Measurements from ENCODE around the gene UBAC2. TPM values are rescaled to one million over a fixed set of nuclear protein-coding genes. Genes with fewer than 3 reads are reported as not detected.
"Not testable (repeated sequence)": the region's sequence is repeated elsewhere in the genome, so short reads cannot be mapped to it uniquely, and the experiment has no call there.

Gene UBAC2
- total RNA-seq, 2 donors from 2014 or later, result 76.7 to 80.3 TPM

- peaks cover 2 to 3% of the 10 kb centered on the region in 2 donors for H3K9me3 Mint-ChIP-seq
- DNase-seq, result no peak
- ATAC-seq (replicated peaks in 1 of 2), result no peak
- no peaks in the 10 kb centered on the region for H3K27me3 Mint-ChIP-seq (ENCODE audit: low read depth)
- peak overlapping the region; percentile 85 for H3K27ac Mint-ChIP-seq
- H3K36me3 Mint-ChIP-seq (ENCODE audit: insufficient read depth in 2 of 2), result peaks cover 8 to 11% of the 10 kb centered on the region in 2 donors
- peaks cover 90% of the 10 kb centered on the region for H3K4me1 Mint-ChIP-seq (ENCODE audit: low read depth)
- H3K4me3 Mint-ChIP-seq, result peak overlapping the region; percentile 8 to 43
Measured at GRCh38 chr13:99224021-99224420, 23.4 kb downstream of the UBAC2 start.

GRCh38 chr13:99225078-99225477 lies 24.4 kb downstream of the UBAC2 start:
- ATAC-seq (replicated peaks in 1 of 2) (no peak), DNase-seq (no peak)
- H3K9me3 Mint-ChIP-seq, result peaks cover 2 to 3% of the 10 kb centered on the region in 2 donors
- H3K4me1 Mint-ChIP-seq (ENCODE audit: low read depth), result peaks cover 91% of the 10 kb centered on the region
- no peak overlapping the region for H3K4me3 Mint-ChIP-seq
- H3K36me3 Mint-ChIP-seq (ENCODE audit: insufficient read depth in 2 of 2), result peaks cover 8 to 11% of the 10 kb centered on the region in 2 donors
- H3K27ac Mint-ChIP-seq, result no peak overlapping the region
- H3K27me3 Mint-ChIP-seq (ENCODE audit: low read depth), result no peaks in the 10 kb centered on the region

GRCh38 chr13:99226513-99226912 lies 25.9 kb downstream of the UBAC2 start:
- peaks cover 91% of the 10 kb centered on the region for H3K4me1 Mint-ChIP-seq (ENCODE audit: low read depth)
- no peaks in the 10 kb centered on the region for H3K27me3 Mint-ChIP-seq (ENCODE audit: low read depth)
- H3K36me3 Mint-ChIP-seq (ENCODE audit: insufficient read depth in 2 of 2), result peaks cover 8 to 11% of the 10 kb centered on the region in 2 donors
- peak overlapping the region; percentile 2 for H3K27ac Mint-ChIP-seq
- peak overlapping the region in 1 of 2 donors; percentile 0 for H3K4me3 Mint-ChIP-seq
- H3K9me3 Mint-ChIP-seq, result peaks cover 2 to 3% of the 10 kb centered on the region in 2 donors
- no peak for DNase-seq
- ATAC-seq (replicated peaks in 1 of 2), result no peak

GRCh38 chr13:99227331-99227900 lies 26.8 kb downstream of the UBAC2 start:
- peak overlapping the region; percentile 41 to 57 for H3K4me3 Mint-ChIP-seq

GRCh38 chr13:99227909-99228688 lies 27.4 kb downstream of the UBAC2 start:
- peak overlapping the region; percentile 55 for H3K27ac Mint-ChIP-seq
- ATAC-seq (replicated peaks in 1 of 2) (peak; percentile 49 to 54), DNase-seq (peak in 1 of 2 donors; percentile 31)
- peaks cover 81% of the 10 kb centered on the region for H3K4me1 Mint-ChIP-seq (ENCODE audit: low read depth)
- H3K27me3 Mint-ChIP-seq (ENCODE audit: low read depth), result no peaks in the 10 kb centered on the region
- peak overlapping the region; percentile 80 to 85 for H3K4me3 Mint-ChIP-seq
- peaks cover 0 to 2% of the 10 kb centered on the region in 2 donors for H3K9me3 Mint-ChIP-seq
- H3K36me3 Mint-ChIP-seq (ENCODE audit: insufficient read depth in 2 of 2), result peaks cover 6 to 8% of the 10 kb centered on the region in 2 donors

More at GRCh38 chr13:99227331-99227900, 26.8 kb downstream of the UBAC2 start:
- peaks cover 0 to 2% of the 10 kb centered on the region in 2 donors for H3K9me3 Mint-ChIP-seq
- H3K27me3 Mint-ChIP-seq (ENCODE audit: low read depth), result no peaks in the 10 kb centered on the region
- peaks cover 6 to 8% of the 10 kb centered on the region in 2 donors for H3K36me3 Mint-ChIP-seq (ENCODE audit: insufficient read depth in 2 of 2)
- peak overlapping the region; percentile 18 for H3K27ac Mint-ChIP-seq
- H3K4me1 Mint-ChIP-seq (ENCODE audit: low read depth), result peaks cover 88% of the 10 kb centered on the region
- DNase-seq, result no peak
- peak in 1 of 2 donors; percentile 14 for ATAC-seq (replicated peaks in 1 of 2)

- ATAC-seq (replicated peaks in 1 of 2), result peak; percentile 73 to 78
- DNase-seq, result no peak
- Mint-ChIP-seq H3K36me3 (ENCODE audit: insufficient read depth in 2 of 2) (peaks cover 4 to 7% of the 10 kb centered on the region in 2 donors), H3K9me3 (no peaks in the 10 kb centered on the region), H3K27ac (peak overlapping the region; percentile 55), H3K27me3 (ENCODE audit: low read depth) (no peaks in the 10 kb centered on the region), H3K4me1 (ENCODE audit: low read depth) (peaks cover 76% of the 10 kb centered on the region), H3K4me3 (peak overlapping the region; percentile 80 to 85)
Measured at GRCh38 chr13:99228737-99229691, 28.4 kb downstream of the UBAC2 start.

- H3K27ac Mint-ChIP-seq; H3K9me3 Mint-ChIP-seq; H3K36me3 Mint-ChIP-seq (ENCODE audit: insufficient read depth in 2 of 2); H3K27me3 Mint-ChIP-seq (ENCODE audit: low read depth); DNase-seq: not testable (repeated sequence)
- H3K4me1 Mint-ChIP-seq (ENCODE audit: low read depth), result peaks cover 75% of the 10 kb centered on the region
- peak in 1 of 2 donors; percentile 34 for ATAC-seq (replicated peaks in 1 of 2)
- peak overlapping the region in 1 of 2 donors; percentile 32 for H3K4me3 Mint-ChIP-seq
Measured at GRCh38 chr13:99230588-99230987, 29.9 kb downstream of the UBAC2 start.

- Mint-ChIP-seq H3K9me3 (no peaks in the 10 kb centered on the region), H3K27me3 (ENCODE audit: low read depth) (no peaks in the 10 kb centered on the region), H3K27ac (no peak overlapping the region), H3K4me1 (ENCODE audit: low read depth) (peaks cover 75% of the 10 kb centered on the region), H3K36me3 (ENCODE audit: insufficient read depth in 2 of 2) (peaks cover 5 to 8% of the 10 kb centered on the region in 2 donors), H3K4me3 (peak overlapping the region in 1 of 2 donors; percentile 32)
- no peak for DNase-seq
- ATAC-seq (replicated peaks in 1 of 2), result no peak
Measured at GRCh38 chr13:99230991-99231390, 30.3 kb downstream of the UBAC2 start.

- Mint-ChIP-seq H3K27me3 (ENCODE audit: low read depth) (no peaks in the 10 kb centered on the region), H3K4me1 (ENCODE audit: low read depth) (peaks cover 75% of the 10 kb centered on the region), H3K27ac (peak overlapping the region; percentile 94), H3K4me3 (peak overlapping the region in 1 of 2 donors; percentile 76), H3K36me3 (ENCODE audit: insufficient read depth in 2 of 2) (peaks cover 5 to 6% of the 10 kb centered on the region in 2 donors), H3K9me3 (no peaks in the 10 kb centered on the region)
- no peak for DNase-seq
- ATAC-seq (replicated peaks in 1 of 2), result peak in 1 of 2 donors; percentile 22
Measured at GRCh38 chr13:99231721-99232120, 31.1 kb downstream of the UBAC2 start.

- no peaks in the 10 kb centered on the region for H3K9me3 Mint-ChIP-seq
- no peaks in the 10 kb centered on the region for H3K27me3 Mint-ChIP-seq (ENCODE audit: low read depth)
- ATAC-seq (replicated peaks in 1 of 2), result peak; percentile 87 to 88
- peak overlapping the region; percentile 73 to 89 for H3K4me3 Mint-ChIP-seq
- peak overlapping the region; percentile 92 for H3K27ac Mint-ChIP-seq
- H3K4me1 Mint-ChIP-seq (ENCODE audit: low read depth), result peaks cover 63% of the 10 kb centered on the region
- H3K36me3 Mint-ChIP-seq (ENCODE audit: insufficient read depth in 2 of 2), result peaks cover 13 to 29% of the 10 kb centered on the region in 2 donors
- DNase-seq, result peak; percentile 41 to 51
Measured at GRCh38 chr13:99237981-99238662, 37.5 kb downstream of the UBAC2 start.

- no peak overlapping the region for H3K27ac Mint-ChIP-seq
- H3K4me3 Mint-ChIP-seq, result no peak overlapping the region
- H3K9me3 Mint-ChIP-seq, result peaks cover 3 to 4% of the 10 kb centered on the region in 2 donors
- peaks cover 16 to 48% of the 10 kb centered on the region in 2 donors for H3K36me3 Mint-ChIP-seq (ENCODE audit: insufficient read depth in 2 of 2)
- H3K4me1 Mint-ChIP-seq (ENCODE audit: low read depth), result peaks cover 21% of the 10 kb centered on the region
- H3K27me3 Mint-ChIP-seq (ENCODE audit: low read depth), result no peaks in the 10 kb centered on the region
- DNase-seq (no peak), ATAC-seq (replicated peaks in 1 of 2) (no peak)
Measured at GRCh38 chr13:99246100-99246499, 45.4 kb downstream of the UBAC2 start.

- not testable (repeated sequence) for H3K27me3 Mint-ChIP-seq (ENCODE audit: low read depth); H3K4me3 Mint-ChIP-seq; H3K27ac Mint-ChIP-seq; DNase-seq; H3K9me3 Mint-ChIP-seq; ATAC-seq (replicated peaks in 1 of 2)
- Mint-ChIP-seq H3K36me3 (ENCODE audit: insufficient read depth in 2 of 2) (peaks cover 14 to 48% of the 10 kb centered on the region in 2 donors), H3K4me1 (ENCODE audit: low read depth) (peaks cover 37% of the 10 kb centered on the region)
Measured at GRCh38 chr13:99249178-99249577, 48.5 kb downstream of the UBAC2 start.
